COLO829 (cell line): Measurements from ENCODE around the gene SUSD6.
"Not testable (repeated sequence)": the region's sequence is repeated elsewhere in the genome, so short reads cannot be mapped to it uniquely, and the experiment has no call there.

Experiments
- DNase-seq: peaks from one replicate; pipeline ENCODE4 v3.0.0; 2012; ENCODE audit warnings: low spot score

Gene SUSD6

GRCh38 chr14:69624136-69624535 lies 12.7 kb downstream of the SUSD6 start:
- DNase-seq = no peak

GRCh38 chr14:69625299-69626131 lies 14.1 kb downstream of the SUSD6 start:
- DNase-seq = no peak

GRCh38 chr14:69626132-69626500 lies 14.7 kb downstream of the SUSD6 start:
- DNase-seq = no peak

GRCh38 chr14:69629225-69630127 lies 18.1 kb downstream of the SUSD6 start:
- no peak for DNase-seq

GRCh38 chr14:69630360-69630759 lies 19.0 kb downstream of the SUSD6 start:
- DNase-seq = no peak

GRCh38 chr14:69631509-69631908 lies 20.1 kb downstream of the SUSD6 start:
- DNase-seq = no peak

- DNase-seq = no peak
Observed at GRCh38 chr14:69632164-69632563, 20.8 kb downstream of the SUSD6 start.

- DNase-seq = no peak
Observed at GRCh38 chr14:69632593-69633151, 21.3 kb downstream of the SUSD6 start.

GRCh38 chr14:69633238-69633637 lies 21.8 kb downstream of the SUSD6 start:
- no peak for DNase-seq

GRCh38 chr14:69635981-69636639 lies 24.7 kb downstream of the SUSD6 start:
- DNase-seq = peak; percentile 45

- DNase-seq = no peak
Observed at GRCh38 chr14:69636718-69637480, 25.5 kb downstream of the SUSD6 start.

GRCh38 chr14:69637503-69638031 lies 26.2 kb downstream of the SUSD6 start:
- DNase-seq = no peak

- DNase-seq = no peak
Observed at GRCh38 chr14:69640931-69641330, 29.5 kb downstream of the SUSD6 start.

GRCh38 chr14:69642212-69642793 lies 30.9 kb downstream of the SUSD6 start:
- not testable (repeated sequence) for DNase-seq

- DNase-seq = no peak
Observed at GRCh38 chr14:69643430-69644200, 32.2 kb downstream of the SUSD6 start.

GRCh38 chr14:69644814-69645213 lies 33.4 kb downstream of the SUSD6 start:
- DNase-seq = no peak

GRCh38 chr14:69647213-69647612 lies 35.8 kb downstream of the SUSD6 start:
- DNase-seq = no peak

GRCh38 chr14:69647642-69648041 lies 36.2 kb downstream of the SUSD6 start:
- not testable (repeated sequence) for DNase-seq

GRCh38 chr14:69648480-69649451 lies 37.4 kb downstream of the SUSD6 start:
- no peak for DNase-seq
